GM23338 (cell line): ENCODE results near the gene AASDH. TPM values are rescaled to one million over a fixed set of nuclear protein-coding genes. Genes with fewer than 3 reads are reported as not detected.

ENCODE experiments used
- ATAC-seq: fragments of 200-7000 bp; cut with Tn5 transposase; 3 replicates; pipeline ENCODE4 v1.9.1; 2020
- DNase-seq: peaks from one replicate; pipeline ENCODE4 v3.0.0-alpha.2; 2015; ENCODE audit warnings: low spot score
- H2AFZ ChIP-seq: fragments of 200-600 bp; sonication (generic); 2 replicates; pipeline ENCODE4 v1.8.0; 2016; ENCODE audit warnings: antibody characterized with exemption, mild to moderate bottlenecking, moderate library complexity
- H3F3A ChIP-seq: fragments of 200-600 bp; sonication (generic); replicated peaks from 2 replicates; pipeline ENCODE4 v1.8.0; 2017; ENCODE audit warnings: antibody characterized with exemption, mixed run types, low read depth
- H3K27ac ChIP-seq: fragments of 200-600 bp; sonication (generic); 2 replicates; pipeline ENCODE4 v1.6.1; 2016; ENCODE audit warnings: low read depth
- H3K27me3 ChIP-seq: fragments of 200-600 bp; sonication (generic); 2 replicates; pipeline ENCODE4 v1.8.0; 2016; ENCODE audit warnings: mild to moderate bottlenecking, mixed run types, moderate library complexity; ENCODE audit not compliant: insufficient read depth
- H3K36me3 ChIP-seq: fragments of 200-600 bp; sonication (generic); 2 replicates; pipeline ENCODE4 v1.8.0; 2016; ENCODE audit warnings: mild to moderate bottlenecking; ENCODE audit not compliant: insufficient read depth
- H3K4me1 ChIP-seq: fragments of 200-600 bp; sonication (generic); 2 replicates; pipeline ENCODE4 v1.8.0; 2016; ENCODE audit warnings: mild to moderate bottlenecking, moderate library complexity; ENCODE audit not compliant: insufficient read depth
- H3K4me2 ChIP-seq: fragments of 200-600 bp; sonication (generic); 2 replicates; pipeline ENCODE4 v1.7.1; 2017; ENCODE audit warnings: mixed run types
- H3K4me3 ChIP-seq: fragments of 200-600 bp; sonication (generic); 2 replicates; pipeline ENCODE4 v1.6.1; 2016; ENCODE audit warnings: mixed run types
- H3K79me2 ChIP-seq: fragments of 200-600 bp; sonication (generic); replicated peaks from 2 replicates; pipeline ENCODE4 v1.8.0; 2017; ENCODE audit warnings: mild to moderate bottlenecking; ENCODE audit not compliant: insufficient read depth
- H3K9me2 ChIP-seq: fragments of 200-600 bp; sonication (generic); 2 replicates; pipeline ENCODE4 v1.8.0; 2017; ENCODE audit not compliant: insufficient read depth
- H4K20me1 ChIP-seq: fragments of 200-600 bp; sonication (generic); replicated peaks from 2 replicates; pipeline ENCODE4 v1.8.0; 2017; ENCODE audit warnings: mild to moderate bottlenecking; ENCODE audit not compliant: insufficient read depth
- H3K27ac Mint-ChIP-seq: 2 replicates; pipeline ENCODE4 v1.8.0; 2020; ENCODE audit warnings: inconsistent platforms, mild to moderate bottlenecking, moderate library complexity, mixed read lengths
- H3K27me3 Mint-ChIP-seq: 3 replicates; pipeline ENCODE4 v1.8.0; 2022; ENCODE audit warnings: low read depth, mild to moderate bottlenecking, moderate library complexity, mixed read lengths, inconsistent platforms; ENCODE audit not compliant: insufficient read depth, poor library complexity
- H3K36me3 Mint-ChIP-seq: 3 replicates; pipeline ENCODE4 v1.8.0; 2021; ENCODE audit warnings: low read depth, mild to moderate bottlenecking, inconsistent platforms, moderate library complexity, mixed read lengths
- H3K4me1 Mint-ChIP-seq: 3 replicates; pipeline ENCODE4 v1.8.0; 2020; ENCODE audit warnings: mild to moderate bottlenecking, inconsistent platforms, mixed read lengths
- H3K4me3 Mint-ChIP-seq: 3 replicates; pipeline ENCODE4 v1.8.0; 2021; ENCODE audit warnings: moderate library complexity, mild to moderate bottlenecking, inconsistent platforms, mixed read lengths
- H3K9me3 Mint-ChIP-seq: 3 replicates; pipeline ENCODE4 v1.8.0; 2020; ENCODE audit warnings: moderate library complexity, mild to moderate bottlenecking, inconsistent platforms, mixed read lengths
- CREB1 ChIP-seq: fragments of 250-450 bp; sonication (Bioruptor Pico); IDR thresholded peaks from 2 replicates; pipeline ENCODE4 v1.5.0; 2020; ENCODE audit warnings: low read depth, mild to moderate bottlenecking, moderate library complexity
- CTCF ChIP-seq, 2 experiments: fragments of 200-600 bp in 1 of 2; sonication (generic) in 1 of 2; conservative IDR thresholded peaks; 2 replicates each; pipeline versions ENCODE4 v1.5.1 to v1.6.1; 2016 to 2017; ENCODE audit warnings: antibody characterized with exemption in 2 of 2, low read depth in 2 of 2, mild to moderate bottlenecking in 2 of 2, moderate library complexity in 1 of 2
- ETS1 ChIP-seq: IDR thresholded peaks from 2 replicates; pipeline ENCODE4 v1.6.1; 2016; ENCODE audit warnings: antibody characterized with exemption
- EZH2 ChIP-seq: fragments of 200-600 bp; sonication (generic); IDR thresholded peaks from one replicate; pipeline ENCODE4 v1.8.0; 2017; ENCODE audit warnings: antibody characterized with exemption, mild to moderate bottlenecking, low read depth; ENCODE audit not compliant: unreplicated experiment
- EZH2phosphoT487 ChIP-seq: fragments of 200-600 bp; sonication (generic); IDR thresholded peaks from one replicate; pipeline ENCODE4 v1.8.1; 2018; ENCODE audit warnings: antibody characterized with exemption; ENCODE audit not compliant: unreplicated experiment
- JUNB ChIP-seq: IDR thresholded peaks from one replicate; pipeline ENCODE4 v1.6.1; 2016; ENCODE audit warnings: antibody characterized with exemption; ENCODE audit not compliant: unreplicated experiment
- NANOG ChIP-seq: IDR thresholded peaks from 2 replicates; pipeline ENCODE4 v1.6.1; 2016; ENCODE audit warnings: antibody characterized with exemption, borderline replicate concordance
- POLR2AphosphoS5 ChIP-seq: IDR thresholded peaks from 2 replicates; pipeline ENCODE4 v1.6.1; 2016; ENCODE audit warnings: antibody characterized with exemption, low read depth
- ZNF114 ChIP-seq: fragments of 250-450 bp; sonication (Bioruptor Pico); IDR thresholded peaks from 2 replicates; pipeline ENCODE4 v1.5.0; 2020; ENCODE audit warnings: mild to moderate bottlenecking, moderate library complexity
- ZNF331 ChIP-seq: fragments of 250-450 bp; sonication (Bioruptor Pico); IDR thresholded peaks from 2 replicates; pipeline ENCODE4 v1.5.0; 2020; ENCODE audit warnings: low read depth, mild to moderate bottlenecking, moderate library complexity
- ZNF462 ChIP-seq: fragments of 250-450 bp; sonication (Bioruptor Pico); IDR thresholded peaks from 2 replicates; pipeline ENCODE4 v1.5.0; 2020; ENCODE audit warnings: mild to moderate bottlenecking, moderate library complexity
- polyA plus RNA-seq: library from polyadenylated mRNA; unstranded; fragments of >200 nt; fragmentation: Nextera tagmentation; extraction: Ambion mirVana; gene quantifications from 2 replicates; pipeline ENCODE4 v1.2.1, GENCODE V29; 2016
- total RNA-seq: library from RNA; depleted of rRNA; stranded (reverse); fragments of >200 nt; shearing (Covaris generic); gene quantifications from 2 replicates; pipeline ENCODE4 v1.2.3, GENCODE V29; 2014

AASDH gene
- total and polyA plus RNA-seq, 2 experiments from 2014 or later: 12.2 to 35.6 TPM

DNA sequence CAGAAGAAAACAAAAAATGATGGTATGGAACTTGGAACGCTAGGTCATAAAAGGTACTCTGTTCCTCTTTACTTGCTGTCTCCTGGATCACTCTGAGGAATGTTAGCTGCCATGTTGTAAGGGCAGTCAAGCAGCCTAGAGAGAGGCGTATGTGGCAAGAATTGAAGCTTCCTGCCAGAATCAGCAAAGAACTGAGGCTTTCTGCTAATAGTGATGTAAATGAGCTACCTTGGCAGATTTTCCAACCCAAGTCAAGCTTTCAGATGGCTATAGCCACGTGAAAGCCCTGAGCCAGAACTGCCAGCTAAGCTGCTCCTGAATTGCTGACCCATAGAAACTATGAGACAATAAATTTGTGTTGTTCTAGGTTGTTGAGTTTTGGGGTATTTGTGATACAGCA is 38.7 kb downstream of the AASDH start:
- no peaks in the 10 kb centered on the region for H3K79me2 ChIP-seq
- peak; percentile 59 for DNase-seq
- Mint-ChIP-seq H3K4me3 (no peak overlapping the region), H3K9me3 (no peaks in the 10 kb centered on the region), H3K27me3 (no peaks in the 10 kb centered on the region), H3K36me3 (peaks cover 9% of the 10 kb centered on the region; the same call in 2 of the 3 replicates), H3K27ac (peak overlapping the region; percentile 54; the same call in 1 of the 2 replicates), H3K4me1 (peaks cover 8% of the 10 kb centered on the region; the same call in 2 of the 3 replicates)
- no peak overlapping the region for H3K4me3 ChIP-seq
- no peak overlapping the region for H2AFZ ChIP-seq
- no peaks in the 10 kb centered on the region for H3F3A ChIP-seq
- H3K4me2 ChIP-seq: no peak overlapping the region
- no peak overlapping the region for H3K27ac ChIP-seq
- H3K4me1 ChIP-seq: no peaks in the 10 kb centered on the region
- no peak for TF ChIP-seq EZH2phosphoT487
- no peak for TF ChIP-seq JUNB
- no peak for TF ChIP-seq ZNF462
- TF ChIP-seq NANOG: no peak
- TF ChIP-seq POLR2AphosphoS5: no peak
- TF ChIP-seq CTCF (conservative IDR thresholded peaks at IDR 0.05; ENCODE audit: low read depth in 2 of 2): no peak
- no peak for TF ChIP-seq ZNF114 (CRISPR knock-in tag)
- TF ChIP-seq ZNF331 (CRISPR knock-in tag): no peak
- TF ChIP-seq CREB1 (CRISPR knock-in tag): no peak
- TF ChIP-seq ETS1: no peak
- TF ChIP-seq EZH2: no peak
- H3K27me3 ChIP-seq: no peaks in the 10 kb centered on the region
- no peaks in the 10 kb centered on the region for H3K36me3 ChIP-seq
- no peaks in the 10 kb centered on the region for H4K20me1 ChIP-seq
- peak; percentile 74 for ATAC-seq
- H3K9me2 ChIP-seq: no peaks in the 10 kb centered on the region
